ENCODE measurements around the gene ADISSP.

DNA sequence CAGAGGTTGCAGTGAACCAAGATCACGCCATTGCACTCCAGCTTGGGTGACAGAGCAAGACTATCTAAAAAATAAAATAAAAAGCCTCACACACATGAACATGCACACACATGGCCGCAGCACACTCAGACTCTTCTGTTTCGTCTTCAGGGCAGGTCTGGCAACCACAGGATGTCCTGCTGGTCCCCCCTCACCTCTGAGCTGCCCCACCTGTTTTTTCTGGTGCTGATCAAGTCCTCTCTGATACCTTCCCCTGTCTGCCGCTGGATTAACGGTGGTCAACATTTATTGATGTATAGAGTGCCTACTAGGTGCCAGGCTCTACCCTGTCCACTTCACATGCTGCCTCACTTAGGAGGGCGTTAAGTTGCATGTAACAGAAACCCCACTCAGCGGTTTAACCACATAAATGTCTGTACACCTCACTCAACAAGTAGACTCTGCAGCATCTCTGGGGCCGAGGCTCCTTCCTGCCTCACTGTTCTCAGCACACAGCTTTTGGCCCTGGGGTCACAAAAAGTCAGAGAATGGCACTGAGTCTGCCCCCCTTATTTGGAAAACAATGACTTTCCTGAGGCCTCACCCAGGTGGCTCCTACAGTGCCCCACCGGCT lies 48.3 kb upstream of the ADISSP start:
- TF ChIP-seq CTCF (IDR thresholded peaks at IDR 0.05; ENCODE audit: control extremely low read depth in 1 of 3, insufficient read depth in 1 of 3, low read depth in 1 of 3, low read length in 3 of 3): no peak
- no peak for TF ChIP-seq CEBPB (IDR thresholded peaks at IDR 0.05; ENCODE audit: low read depth, low read length)
- no peak for TF ChIP-seq POLR2A (IDR thresholded peaks at IDR 0.05; ENCODE audit: control extremely low read depth in 1 of 2, low read depth in 2 of 2, low read length in 2 of 2)
